CD4-positive, alpha-beta T cell (primary cell): ENCODE measurements around the gene CTTN. TPM values are rescaled to one million over a fixed set of nuclear protein-coding genes. Genes with fewer than 3 reads are reported as not detected.

Source experiments
- ATAC-seq: fragments of 200-7000 bp; cut with Tn5 transposase; one replicate; pipeline ENCODE4 v1.10.0; 2022; ENCODE audit warnings: mild to moderate bottlenecking; ENCODE audit not compliant: poor library complexity
- CTCF ChIA-PET: fragments of 350-600 bp; sonication (Branson Sonifier 250); formaldehyde crosslinking; loops from one replicate; lab custom pipeline; 2021; ENCODE audit warnings: antibody characterized with exemption, inconsistent platforms; lab: Charles Lee
- POLR2A ChIA-PET: fragments of 350-600 bp; sonication (Branson Sonifier 250); formaldehyde crosslinking; loops from one replicate; lab custom pipeline; 2021; ENCODE audit warnings: antibody characterized with exemption, inconsistent platforms; lab: Charles Lee
- DNase-seq, 14 experiments: peaks; one replicate each; pipeline ENCODE4 v3.0.0-alpha.2; 2013 to 2020; ENCODE audit warnings: mixed read lengths in 2 of 14
- H3K27ac ChIP-seq, 2 donors: one replicate each; pipeline versions ENCODE4 v1.5.1 to v1.7.0; 2013; ENCODE audit warnings: low read length in 2 of 2, low read depth in 1 of 2, mild to moderate bottlenecking in 1 of 2
- H3K27me3 ChIP-seq, 2 experiments: 1 replicate in 1 of 2; 2 replicates in 1 of 2; pipeline versions ENCODE4 v1.6.1 to v1.7.0; 2013; ENCODE audit warnings: low read length in 2 of 2, control low read depth in 1 of 2, mild to moderate bottlenecking in 1 of 2, moderate library complexity in 1 of 2; ENCODE audit not compliant: insufficient read depth in 2 of 2, control insufficient read depth in 1 of 2
- H3K36me3 ChIP-seq: one replicate; pipeline ENCODE4 v1.6.1; 2013; ENCODE audit warnings: low read length, control low read depth; ENCODE audit not compliant: insufficient read depth
- H3K4me1 ChIP-seq: one replicate; pipeline ENCODE4 v1.6.1; 2013; ENCODE audit warnings: low read length, control low read depth; ENCODE audit not compliant: insufficient read depth
- H3K4me3 ChIP-seq: one replicate; pipeline ENCODE4 v1.5.1; 2013; ENCODE audit warnings: mild to moderate bottlenecking, low read length, moderate library complexity
- H3K9me3 ChIP-seq, 2 experiments: 1 replicate in 1 of 2; 2 replicates in 1 of 2; pipeline versions ENCODE4 v1.6.1 to v1.7.0; 2013; ENCODE audit warnings: low read length in 2 of 2, mild to moderate bottlenecking in 2 of 2, control low read depth in 1 of 2, moderate library complexity in 1 of 2; ENCODE audit not compliant: control insufficient read depth in 1 of 2, insufficient read depth in 1 of 2
- H3K27ac Mint-ChIP-seq: one replicate; pipeline ENCODE4 v1.8.0; 2020; ENCODE audit warnings: mixed read lengths
- H3K27me3 Mint-ChIP-seq: one replicate; pipeline ENCODE4 v1.8.0; 2021; ENCODE audit warnings: mixed read lengths
- H3K36me3 Mint-ChIP-seq: one replicate; pipeline ENCODE4 v1.8.0; 2021; ENCODE audit warnings: low read depth, mixed read lengths
- H3K4me1 Mint-ChIP-seq: one replicate; pipeline ENCODE4 v1.8.0; 2021; ENCODE audit warnings: low read depth, mixed read lengths
- H3K4me3 Mint-ChIP-seq: one replicate; pipeline ENCODE4 v1.8.0; 2020; ENCODE audit warnings: mild to moderate bottlenecking, mixed read lengths
- H3K9me3 Mint-ChIP-seq: one replicate; pipeline ENCODE4 v1.8.0; 2020; ENCODE audit warnings: mixed read lengths
- CTCF ChIP-seq: fragments of 200-600 bp; IDR thresholded peaks from one replicate; pipeline ENCODE4 v1.8.0; 2022; ENCODE audit warnings: antibody characterized with exemption, mild to moderate bottlenecking
- intact Hi-C, 2 experiments: fragments of 100-400 bp; cut with DNase I in 1 of 2; cut with micrococcal nuclease in 1 of 2; formaldehyde crosslinking; loops; one replicate each; pipeline versions ENCODE4 v1.15.1 to v1.9.0; 2023 to 2025; cut with DNase I, micrococcal nuclease
- total RNA-seq, 174 experiments: library from RNA in 2 of 174; stranded (reverse) in 2 of 174; gene quantifications; one replicate each; pipeline ENCODE4 v1.2.3 and lab custom pipeline; 2021 to 2026

CTTN gene
- total RNA-seq, 2 experiments from 2014 or later = 0.45 to 0.80 TPM

DNA sequence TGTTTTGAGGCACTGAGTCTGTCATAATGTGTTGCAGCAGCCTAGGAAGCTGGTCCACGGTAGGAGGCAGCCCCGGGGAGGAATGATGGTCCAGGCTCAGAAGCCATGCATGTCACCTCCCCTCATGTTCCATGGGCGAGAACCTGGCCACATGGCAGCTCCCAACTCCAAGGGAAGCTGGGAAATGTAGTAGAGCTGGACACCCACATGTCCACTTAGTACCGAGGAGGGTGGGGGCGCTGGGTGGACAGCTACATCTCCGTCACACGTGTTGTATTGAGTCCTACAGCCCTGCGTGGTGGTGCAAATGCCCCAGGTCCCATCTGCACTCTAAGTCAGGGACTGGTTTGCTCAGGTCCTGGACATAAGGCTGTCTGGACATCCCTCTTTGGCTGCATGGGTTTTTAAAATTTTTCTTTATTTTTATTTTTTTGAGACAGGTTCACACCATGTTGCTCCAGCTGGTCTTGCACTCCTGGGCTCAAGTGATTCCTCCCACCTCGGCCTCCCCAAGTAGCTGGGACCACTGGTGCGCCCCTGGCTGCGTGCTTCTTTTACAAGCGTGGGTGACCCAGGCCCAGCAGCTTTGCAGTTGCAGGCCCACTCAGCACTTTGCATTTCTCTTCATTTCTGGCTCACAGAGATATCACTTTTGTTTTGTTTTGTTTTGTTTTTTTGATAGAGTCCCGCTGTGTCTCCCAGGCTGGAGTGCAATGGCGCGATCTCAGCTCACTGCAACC lies 3.9 kb upstream of the CTTN start:
- H3K27ac Mint-ChIP-seq = no peak overlapping the region
- no peak overlapping the region for H3K4me3 ChIP-seq

GRCh38 chr11:70397336-70397982 lies 870 bp upstream of the CTTN start:
- peak overlapping the region; percentile 88 for H3K4me3 Mint-ChIP-seq
- Histone ChIP-seq H3K27ac (no peak overlapping the region), H3K27me3 (peaks cover 17 to 22% of the 10 kb centered on the region in 2 experiments), H3K9me3 (peaks cover 0 to 7% of the 10 kb centered on the region in 2 experiments), H3K4me3 (peak overlapping the region; percentile 62), H3K4me1 (peaks cover 22% of the 10 kb centered on the region), H3K36me3 (no peaks in the 10 kb centered on the region)
- H3K4me1 Mint-ChIP-seq = peaks cover 12% of the 10 kb centered on the region
- ATAC-seq (no peak), DNase-seq (peak in 1 of 14 experiments; percentile 15)
- intact Hi-C loops = loop anchor here in 1 of 2 experiments (5.0 to 10.0 kb wide), 2 partner anchors 125 to 1057 kb away; partner anchors contain the start of genes NADSYN1 and PPFIA1
- no peak for TF ChIP-seq CTCF
- H3K27me3 Mint-ChIP-seq = peaks cover 17% of the 10 kb centered on the region
- no peak overlapping the region for H3K27ac Mint-ChIP-seq
- ChIA-PET CTCF (no interaction called here), POLR2A (interaction anchor here (0.9 kb wide), 1 partner anchor 19 kb away, joined by 3 read pairs; no protein-coding TSS in a partner anchor)
- no peaks in the 10 kb centered on the region for H3K9me3 Mint-ChIP-seq
- H3K36me3 Mint-ChIP-seq = peaks cover 4% of the 10 kb centered on the region

More for the DNA sequence above, 3.9 kb upstream of the CTTN start:
- ATAC-seq = no peak
- no peak overlapping the region for H3K4me3 Mint-ChIP-seq
- no peak overlapping the region for H3K27ac ChIP-seq
- H3K27me3 ChIP-seq = peaks cover 17 to 22% of the 10 kb centered on the region in 2 experiments
- intact Hi-C loops = loop anchor here in 1 of 2 experiments (10.0 kb wide), 1 partner anchor 1060 kb away; the partner anchor contains the start of gene NADSYN1
- H3K9me3 Mint-ChIP-seq = no peaks in the 10 kb centered on the region
- peaks cover 18% of the 10 kb centered on the region for H3K4me1 ChIP-seq
- peaks cover 12% of the 10 kb centered on the region for H3K4me1 Mint-ChIP-seq
- no peak for TF ChIP-seq CTCF
- H3K36me3 ChIP-seq = no peaks in the 10 kb centered on the region
- no peak for DNase-seq
- H3K36me3 Mint-ChIP-seq = peaks cover 4% of the 10 kb centered on the region
- H3K9me3 ChIP-seq = peaks cover 0 to 2% of the 10 kb centered on the region in 2 experiments
- peaks cover 17% of the 10 kb centered on the region for H3K27me3 Mint-ChIP-seq
- CTCF ChIA-PET = no interaction called here
- POLR2A ChIA-PET = no interaction called here

DNA sequence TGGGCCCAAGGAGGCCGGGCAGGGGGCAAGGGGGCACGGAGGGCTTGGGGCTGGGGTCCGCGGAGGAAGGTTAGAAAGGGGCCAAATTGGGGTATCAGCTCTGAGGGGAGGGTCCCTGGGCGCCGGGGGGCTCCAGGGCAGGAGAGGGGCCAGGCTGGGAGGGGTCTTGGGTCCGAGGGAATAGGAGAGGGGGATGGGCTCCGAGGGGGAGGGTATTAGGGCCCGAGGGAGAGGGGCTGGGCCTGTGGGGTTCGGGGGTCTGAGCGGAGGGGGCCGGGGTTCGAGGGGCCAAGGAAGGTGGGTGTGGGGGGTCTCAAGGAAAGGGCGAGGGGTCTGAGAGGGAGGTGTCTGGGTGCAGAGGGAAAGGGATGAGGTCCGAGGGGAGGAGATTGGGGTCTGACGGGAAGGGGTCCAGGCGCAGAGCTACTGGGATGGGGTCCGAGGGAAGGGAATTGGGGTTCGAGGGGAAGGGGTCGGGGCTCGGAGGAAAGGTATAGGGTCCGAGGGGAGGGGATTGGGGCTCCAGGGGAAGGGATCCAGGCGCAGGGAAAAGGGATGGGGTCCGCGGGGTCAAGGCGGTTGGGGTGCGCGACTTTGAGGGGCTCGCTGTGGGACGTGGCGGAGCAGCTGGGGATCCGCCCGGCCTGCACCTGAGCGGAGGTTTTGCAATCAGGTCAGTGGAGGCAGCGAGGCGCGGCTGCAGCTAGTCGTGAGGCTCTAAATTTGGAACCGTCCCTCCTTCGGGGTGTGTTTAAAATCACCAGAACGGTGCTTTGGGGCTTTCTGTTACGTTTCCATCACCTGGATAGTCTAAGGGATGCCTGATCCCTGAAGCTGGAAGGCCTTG lies 728 bp downstream of the CTTN start:
- Histone ChIP-seq H3K4me1 (peaks cover 22% of the 10 kb centered on the region), H3K27ac (no peak overlapping the region), H3K9me3 (peaks cover 0 to 7% of the 10 kb centered on the region in 2 experiments), H3K27me3 (peaks cover 17% of the 10 kb centered on the region in 2 experiments), H3K36me3 (no peaks in the 10 kb centered on the region), H3K4me3 (peak overlapping the region; percentile 2)
- intact Hi-C loops = loop anchor here in 1 of 2 experiments (5.0 to 10.0 kb wide), 2 partner anchors 127 to 1056 kb away; partner anchors contain the start of genes NADSYN1 and PPFIA1
- DNase-seq (peak in 1 of 14 experiments; percentile 27), ATAC-seq (no peak)
- Mint-ChIP-seq H3K27me3 (peaks cover 12% of the 10 kb centered on the region), H3K4me3 (peak overlapping the region; percentile 66), H3K4me1 (peaks cover 12% of the 10 kb centered on the region), H3K36me3 (peaks cover 4% of the 10 kb centered on the region), H3K9me3 (no peaks in the 10 kb centered on the region), H3K27ac (no peak overlapping the region)
- ChIA-PET CTCF (no interaction called here), POLR2A (no interaction called here)
- TF ChIP-seq CTCF = no peak
